ENCODE results near the gene BBLN. TPM values are rescaled to one million over a fixed set of nuclear protein-coding genes. Genes with fewer than 3 reads are reported as not detected.
"Not testable (repeated sequence)": the region's sequence is repeated elsewhere in the genome, so short reads cannot be mapped to it uniquely, and the experiment has no call there.

Gene BBLN
- total RNA-seq, 3 donors from 2014 or later, result 71.0 to 72.7 (median 71.6) TPM

GRCh38 chr9:128120741-128121465 lies 39.2 kb upstream of the BBLN start:
- no peak for ATAC-seq
- H3K27me3 Mint-ChIP-seq (ENCODE audit: low read depth), result no peaks in the 10 kb centered on the region
- peaks cover 22% of the 10 kb centered on the region for H3K4me1 Mint-ChIP-seq (ENCODE audit: low read depth)
- no peaks in the 10 kb centered on the region for H3K9me3 Mint-ChIP-seq
- no peak overlapping the region for H3K4me3 Mint-ChIP-seq
- no peak for DNase-seq
- peaks cover 3% of the 10 kb centered on the region for H3K36me3 Mint-ChIP-seq (ENCODE audit: insufficient read depth)

DNA sequence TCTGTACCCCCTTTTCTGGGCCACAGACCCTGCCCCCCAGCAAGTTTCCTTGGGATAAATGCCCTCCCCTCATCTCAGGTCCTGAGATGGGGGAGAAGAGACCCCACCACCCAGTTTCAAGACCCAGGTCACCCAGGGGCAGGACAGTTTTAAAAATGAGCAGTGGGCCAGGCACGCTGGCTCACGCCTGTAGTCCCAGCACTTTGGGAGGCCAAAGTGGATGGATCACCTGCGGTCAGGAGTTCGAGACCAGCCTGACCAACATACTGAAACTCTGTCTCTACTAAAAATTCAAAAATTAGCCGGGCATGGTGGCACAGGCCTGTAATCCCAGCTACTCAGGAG lies 38.6 kb upstream of the BBLN start:
- H3K4me3 Mint-ChIP-seq, result no peak overlapping the region
- H3K9me3 Mint-ChIP-seq, result no peaks in the 10 kb centered on the region
- no peak for ATAC-seq
- peaks cover 6% of the 10 kb centered on the region for H3K36me3 Mint-ChIP-seq (ENCODE audit: insufficient read depth)
- H3K4me1 Mint-ChIP-seq (ENCODE audit: low read depth), result peaks cover 27% of the 10 kb centered on the region
- no peaks in the 10 kb centered on the region for H3K27me3 Mint-ChIP-seq (ENCODE audit: low read depth)
- DNase-seq, result no peak

GRCh38 chr9:128121924-128122808 lies 37.9 kb upstream of the BBLN start:
- no peaks in the 10 kb centered on the region for H3K9me3 Mint-ChIP-seq
- peaks cover 6% of the 10 kb centered on the region for H3K36me3 Mint-ChIP-seq (ENCODE audit: insufficient read depth)
- no peak for ATAC-seq
- DNase-seq, result no peak
- H3K4me3 Mint-ChIP-seq, result no peak overlapping the region
- no peaks in the 10 kb centered on the region for H3K27me3 Mint-ChIP-seq (ENCODE audit: low read depth)
- peaks cover 30% of the 10 kb centered on the region for H3K4me1 Mint-ChIP-seq (ENCODE audit: low read depth)

- ATAC-seq (no peak), DNase-seq (no peak)
- H3K4me3 Mint-ChIP-seq, result no peak overlapping the region
- H3K36me3 Mint-ChIP-seq (ENCODE audit: insufficient read depth), result peaks cover 6% of the 10 kb centered on the region
- no peaks in the 10 kb centered on the region for H3K9me3 Mint-ChIP-seq
- no peaks in the 10 kb centered on the region for H3K27me3 Mint-ChIP-seq (ENCODE audit: low read depth)
- H3K4me1 Mint-ChIP-seq (ENCODE audit: low read depth), result peaks cover 26% of the 10 kb centered on the region
These were observed 37.3 kb upstream of the BBLN start for GRCh38 chr9:128122809-128123175.

DNA sequence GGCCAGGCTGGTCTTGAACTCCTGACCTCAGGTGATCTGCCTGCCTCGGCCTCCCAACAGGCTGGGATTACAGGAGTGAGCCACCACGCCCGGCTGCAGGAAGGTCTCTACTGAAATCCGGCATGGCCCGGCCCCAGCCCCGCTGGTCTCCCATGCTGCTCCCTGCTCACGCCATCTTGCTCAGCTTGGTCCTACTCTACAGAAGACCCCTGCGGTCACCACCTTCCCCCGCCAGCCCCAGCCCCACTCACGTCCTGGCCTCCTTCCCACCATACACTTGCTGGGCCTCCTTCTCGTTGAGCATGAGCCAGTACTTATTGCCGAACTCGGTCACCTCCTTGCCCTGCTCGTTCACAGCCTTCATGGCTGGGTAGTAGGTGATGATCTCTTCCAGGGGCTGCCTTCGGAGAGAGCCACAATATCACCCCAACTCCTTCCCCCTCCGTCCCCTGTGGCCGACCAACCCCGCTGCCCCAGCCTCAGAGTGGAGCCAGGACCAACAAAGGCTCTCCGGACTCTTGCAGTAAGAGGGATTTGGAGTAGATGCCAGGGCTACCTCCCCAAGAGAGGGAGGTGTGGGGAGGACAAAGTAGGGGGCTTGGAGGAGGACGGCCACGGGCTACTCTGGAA lies 36.5 kb upstream of the BBLN start:
- peaks cover 6% of the 10 kb centered on the region for H3K36me3 Mint-ChIP-seq (ENCODE audit: insufficient read depth)
- ATAC-seq, result no peak
- H3K4me1 Mint-ChIP-seq (ENCODE audit: low read depth), result peaks cover 23% of the 10 kb centered on the region
- H3K9me3 Mint-ChIP-seq, result no peaks in the 10 kb centered on the region
- no peak for DNase-seq
- H3K4me3 Mint-ChIP-seq, result no peak overlapping the region
- H3K27me3 Mint-ChIP-seq (ENCODE audit: low read depth), result no peaks in the 10 kb centered on the region

GRCh38 chr9:128124451-128124850 lies 35.6 kb upstream of the BBLN start:
- Mint-ChIP-seq H3K4me3 (no peak overlapping the region), H3K9me3 (no peaks in the 10 kb centered on the region)
- ATAC-seq, result no peak

GRCh38 chr9:128124873-128125579 lies 35.0 kb upstream of the BBLN start:
- DNase-seq, result peak; percentile 35
- ATAC-seq, result no peak
- Mint-ChIP-seq H3K27me3 (ENCODE audit: low read depth) (no peaks in the 10 kb centered on the region), H3K4me3 (peak overlapping the region; percentile 87), H3K9me3 (no peaks in the 10 kb centered on the region), H3K36me3 (ENCODE audit: insufficient read depth) (peaks cover 6% of the 10 kb centered on the region), H3K4me1 (ENCODE audit: low read depth) (peaks cover 33% of the 10 kb centered on the region)

More at GRCh38 chr9:128124451-128124850, 35.6 kb upstream of the BBLN start:
- Mint-ChIP-seq H3K36me3 (ENCODE audit: insufficient read depth) (peaks cover 6% of the 10 kb centered on the region), H3K4me1 (ENCODE audit: low read depth) (peaks cover 30% of the 10 kb centered on the region), H3K27me3 (ENCODE audit: low read depth) (no peaks in the 10 kb centered on the region)
- no peak for DNase-seq

DNA sequence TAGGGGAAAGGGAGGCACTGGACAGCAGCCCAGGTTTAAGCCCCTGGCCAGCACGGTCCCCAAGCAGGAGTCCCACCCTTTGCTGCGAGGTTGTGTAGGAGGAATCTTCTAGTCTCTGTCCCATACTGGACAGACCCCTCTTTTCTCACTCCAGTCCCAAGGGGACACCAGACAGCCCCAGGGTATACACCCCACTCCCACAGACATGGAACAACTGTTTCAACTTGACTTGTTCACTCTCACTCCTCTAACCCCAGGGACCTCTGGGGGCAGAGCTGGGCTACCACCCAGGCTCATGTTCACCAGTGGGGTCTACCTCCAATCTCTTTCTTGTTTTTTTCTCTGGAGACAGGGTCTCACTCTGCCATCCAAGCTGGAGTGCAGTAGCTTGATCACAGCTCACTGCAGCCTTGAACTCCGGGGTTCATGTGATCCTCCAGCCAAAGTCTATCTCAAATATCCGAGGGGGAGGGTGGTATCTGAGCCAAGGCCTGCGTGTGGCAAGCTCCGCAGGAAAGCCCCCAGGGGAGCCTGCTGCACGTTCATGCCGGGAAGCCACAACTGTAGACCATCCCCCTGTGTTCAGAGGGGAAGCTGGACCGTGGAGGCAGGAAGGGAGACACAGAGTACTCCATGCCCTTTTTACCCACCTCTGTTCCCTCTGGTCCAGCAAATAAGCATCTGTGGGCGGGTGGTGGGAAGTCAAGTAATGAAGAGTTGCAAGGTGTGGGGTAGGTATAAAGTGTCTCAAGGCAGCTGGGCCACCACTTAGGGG lies 34.3 kb upstream of the BBLN start:
- Mint-ChIP-seq H3K4me1 (ENCODE audit: low read depth) (peaks cover 33% of the 10 kb centered on the region), H3K9me3 (no peaks in the 10 kb centered on the region), H3K4me3 (peak overlapping the region; percentile 87), H3K27me3 (ENCODE audit: low read depth) (no peaks in the 10 kb centered on the region), H3K36me3 (ENCODE audit: insufficient read depth) (peaks cover 6% of the 10 kb centered on the region)
- DNase-seq (no peak), ATAC-seq (no peak)

- Mint-ChIP-seq H3K4me3 (peak within 1 kb of the TSS; percentile 97), H3K9me3 (no peaks in the 10 kb centered on the region), H3K27me3 (ENCODE audit: low read depth) (peaks cover 1% of the 10 kb centered on the region), H3K36me3 (ENCODE audit: insufficient read depth) (peaks cover 6% of the 10 kb centered on the region), H3K4me1 (ENCODE audit: low read depth) (peaks cover 33% of the 10 kb centered on the region)
- DNase-seq (peak; percentile 76), ATAC-seq (peak; percentile 79)
These were observed 32.5 kb upstream of the BBLN start, which contains the start of gene PTGES2 for GRCh38 chr9:128127568-128127989. Gene PTGES2 (minus strand): TSS chr9:128127729. CDS start chr9:128127717, 12 bp downstream.

- H3K27me3 Mint-ChIP-seq (ENCODE audit: low read depth), result peaks cover 6% of the 10 kb centered on the region
- H3K9me3 Mint-ChIP-seq, result no peaks in the 10 kb centered on the region
- H3K4me3 Mint-ChIP-seq, result peak overlapping the region; percentile 97
- H3K4me1 Mint-ChIP-seq (ENCODE audit: low read depth), result peaks cover 33% of the 10 kb centered on the region
- peak; percentile 79 for DNase-seq
- ATAC-seq, result peak; percentile 83 to 84
- H3K36me3 Mint-ChIP-seq (ENCODE audit: insufficient read depth), result peaks cover 3% of the 10 kb centered on the region
These were observed 31.9 kb upstream of the BBLN start for GRCh38 chr9:128127990-128128835.

- ATAC-seq (no peak), DNase-seq (no peak)
- H3K4me3 Mint-ChIP-seq, result peak overlapping the region; percentile 97
These were observed 31.1 kb upstream of the BBLN start for GRCh38 chr9:128128836-128129590.

DNA sequence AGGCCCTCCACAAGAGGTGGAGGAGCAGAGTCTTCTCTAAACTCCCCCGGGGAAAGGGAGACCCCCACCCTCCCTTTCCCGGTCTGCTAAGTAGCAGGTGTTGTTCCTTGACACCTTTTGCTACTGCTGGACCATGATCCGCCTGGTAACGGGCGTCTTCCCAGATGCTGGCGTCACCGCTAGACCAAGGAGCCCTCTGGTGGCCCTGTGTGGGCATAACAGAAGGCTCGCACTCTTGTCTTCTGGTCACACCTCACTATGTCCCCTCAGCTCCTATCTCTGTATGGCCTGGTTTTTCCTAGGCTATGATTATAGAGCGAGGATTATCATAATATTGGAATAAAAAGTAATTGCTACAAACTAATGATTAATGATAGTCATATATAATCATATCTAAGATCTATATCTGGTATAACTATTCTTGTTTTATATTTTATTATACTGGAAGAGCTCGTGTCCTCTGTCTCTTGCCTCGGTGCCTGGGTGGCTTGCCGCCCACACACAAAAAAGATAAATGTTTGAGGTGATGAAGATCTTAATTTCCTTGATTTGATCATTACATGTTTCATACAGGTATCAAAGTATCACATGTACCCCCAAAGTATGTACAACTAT lies 30.0 kb upstream of the BBLN start:
- H3K36me3 Mint-ChIP-seq (ENCODE audit: insufficient read depth); H3K27me3 Mint-ChIP-seq (ENCODE audit: low read depth); H3K9me3 Mint-ChIP-seq; ATAC-seq: not testable (repeated sequence)
- peaks cover 28% of the 10 kb centered on the region for H3K4me1 Mint-ChIP-seq (ENCODE audit: low read depth)
- H3K4me3 Mint-ChIP-seq, result peak overlapping the region; percentile 56
- DNase-seq, result peak; percentile 45

More at GRCh38 chr9:128128836-128129590, 31.1 kb upstream of the BBLN start:
- Mint-ChIP-seq H3K9me3 (no peaks in the 10 kb centered on the region), H3K27me3 (ENCODE audit: low read depth) (peaks cover 6% of the 10 kb centered on the region), H3K36me3 (ENCODE audit: insufficient read depth) (peaks cover 3% of the 10 kb centered on the region), H3K4me1 (ENCODE audit: low read depth) (peaks cover 33% of the 10 kb centered on the region)

Data from activated T-cell treated with anti-CD3 and anti-CD28 coated beads, Interleukin-2, amount 50 U/mL, for 4 hours (primary cell).